ENCODE results near the gene LYST. TPM values are rescaled to one million over a fixed set of nuclear protein-coding genes. Genes with fewer than 3 reads are reported as not detected.

Gene LYST
- polyA plus RNA-seq, 1 donor (not counting 4 experiments of a cell fraction or from before 2014, with no cell fraction given), result 24.7 TPM

DNA sequence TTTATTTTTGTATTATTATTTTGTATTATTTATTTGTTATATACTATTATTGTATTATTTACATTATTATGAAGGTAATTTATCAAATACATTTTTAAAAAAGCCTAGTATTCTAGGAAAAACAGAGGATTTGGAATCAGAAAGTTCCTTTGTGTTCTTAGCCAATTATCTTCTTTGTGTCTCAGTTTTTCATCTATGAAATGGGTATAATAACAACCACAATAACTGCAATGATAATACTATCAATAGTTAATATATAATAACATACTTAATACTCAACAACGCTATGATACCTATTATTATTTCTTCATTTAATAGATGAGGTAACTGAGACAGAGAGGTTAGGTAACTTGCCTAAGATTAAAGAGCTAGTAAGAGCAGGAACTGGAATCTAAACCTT is 136.7 kb downstream of the LYST start:
- dilution Hi-C loops (cut with MboI; ENCODE audit: extremely low pct_ligation_motif_present, low sequenced_read_pairs), result no loop called here
- H2AFZ ChIP-seq (ENCODE audit: control insufficient read depth, low read length), result no peak overlapping the region
- FAIRE-seq (no peak), DNase-seq (ENCODE audit: low read depth, low spot score) (no peak)
- H3K27ac ChIP-seq (ENCODE audit: control insufficient read depth, insufficient read depth, low read length), result no peak overlapping the region
- H3K4me1 ChIP-seq (ENCODE audit: control insufficient read depth, extremely low read depth, insufficient read depth, low read length), result no peaks in the 10 kb centered on the region
- no peaks in the 10 kb centered on the region for H3K9me1 ChIP-seq (ENCODE audit: control insufficient read depth, extremely low read depth, insufficient read depth, low read length)
- no peaks in the 10 kb centered on the region for H4K20me1 ChIP-seq (ENCODE audit: control insufficient read depth, extremely low read depth, insufficient read depth, low read length)
- H3K27me3 ChIP-seq (ENCODE audit: control insufficient read depth, extremely low read depth, insufficient read depth, low read length), result no peaks in the 10 kb centered on the region
- peaks cover 4% of the 10 kb centered on the region in 2 experiments for H3K36me3 ChIP-seq (ENCODE audit: control insufficient read depth in 2 of 2, extremely low read depth in 1 of 2, insufficient read depth in 2 of 2, low read length in 2 of 2)
- no peaks in the 10 kb centered on the region for H3K79me2 ChIP-seq (ENCODE audit: control insufficient read depth, insufficient read depth, low read length)
- no peak overlapping the region for H3K4me3 ChIP-seq (ENCODE audit: control insufficient read depth in 2 of 3, extremely low read depth in 1 of 3, insufficient read depth in 2 of 3, low read depth in 1 of 3, low read length in 3 of 3)
- no peak for TF ChIP-seq CTCF (optimal IDR thresholded peaks at IDR 0.05 in 1 of 3, IDR thresholded peaks at IDR 0.05 in 1 of 3, conservative IDR thresholded peaks at IDR 0.05 in 1 of 3; ENCODE audit: extremely low read depth in 1 of 3, insufficient read depth in 2 of 3, low read length in 3 of 3)
- TF ChIP-seq EZH2 (IDR thresholded peaks at IDR 0.05; ENCODE audit: low read length), result no peak
- H3K9ac ChIP-seq (ENCODE audit: control insufficient read depth, extremely low read depth, insufficient read depth, low read length), result no peak overlapping the region
- no peak overlapping the region for H3K4me2 ChIP-seq (ENCODE audit: control insufficient read depth, extremely low read depth, insufficient read depth, low read depth, low read length)
- no peaks in the 10 kb centered on the region for H3K9me3 ChIP-seq (ENCODE audit: control insufficient read depth, low read depth, low read length)

GRCh38 chr1:235726557-235726956 is 140.1 kb downstream of the LYST start:
- no peak for DNase-seq (ENCODE audit: low read depth, low spot score)
- Histone ChIP-seq H3K9ac (ENCODE audit: control insufficient read depth, extremely low read depth, insufficient read depth, low read length) (no peak overlapping the region), H3K4me1 (ENCODE audit: control insufficient read depth, extremely low read depth, insufficient read depth, low read length) (no peaks in the 10 kb centered on the region), H3K27me3 (ENCODE audit: control insufficient read depth, extremely low read depth, insufficient read depth, low read length) (no peaks in the 10 kb centered on the region), H3K4me3 (ENCODE audit: control insufficient read depth in 2 of 3, extremely low read depth in 1 of 3, insufficient read depth in 2 of 3, low read depth in 1 of 3, low read length in 3 of 3) (no peak overlapping the region), H2AFZ (ENCODE audit: control insufficient read depth, low read length) (no peak overlapping the region), H3K9me3 (ENCODE audit: control insufficient read depth, low read depth, low read length) (no peaks in the 10 kb centered on the region), H3K4me2 (ENCODE audit: control insufficient read depth, extremely low read depth, insufficient read depth, low read depth, low read length) (no peak overlapping the region), H4K20me1 (ENCODE audit: control insufficient read depth, extremely low read depth, insufficient read depth, low read length) (no peaks in the 10 kb centered on the region), H3K9me1 (ENCODE audit: control insufficient read depth, extremely low read depth, insufficient read depth, low read length) (no peaks in the 10 kb centered on the region), H3K27ac (ENCODE audit: control insufficient read depth, insufficient read depth, low read length) (no peak overlapping the region), H3K36me3 (ENCODE audit: control insufficient read depth in 2 of 2, extremely low read depth in 1 of 2, insufficient read depth in 2 of 2, low read length in 2 of 2) (peaks cover 7 to 13% of the 10 kb centered on the region in 2 experiments), H3K79me2 (ENCODE audit: control insufficient read depth, insufficient read depth, low read length) (no peaks in the 10 kb centered on the region)
- TF ChIP-seq CTCF (optimal IDR thresholded peaks at IDR 0.05 in 1 of 3, IDR thresholded peaks at IDR 0.05 in 1 of 3, conservative IDR thresholded peaks at IDR 0.05 in 1 of 3; ENCODE audit: extremely low read depth in 1 of 3, insufficient read depth in 2 of 3, low read length in 3 of 3) (no peak), EZH2 (IDR thresholded peaks at IDR 0.05; ENCODE audit: low read length) (no peak)
- dilution Hi-C loops (cut with MboI; ENCODE audit: extremely low pct_ligation_motif_present, low sequenced_read_pairs), result no loop called here
- FAIRE-seq, result no peak
